NCI-H1092 treated with DMSO at 0.1 percent for 48 hours (cell line): ENCODE data around the gene ANG.
"Not testable (repeated sequence)": the region's sequence is repeated elsewhere in the genome, so short reads cannot be mapped to it uniquely, and the experiment has no call there.

Experiments
- DNase-seq: peaks from one replicate; lab custom pipeline; 2025; lab: John Stamatoyannopoulos, UW

The ANG gene

GRCh38 chr14:20699931-20700330 lies 11.4 kb downstream of the ANG start:
- DNase-seq = no peak

- DNase-seq = not testable (repeated sequence)
Observed at GRCh38 chr14:20700965-20701364, 12.4 kb downstream of the ANG start.

- no peak for DNase-seq
Observed at GRCh38 chr14:20706657-20707355, 18.2 kb downstream of the ANG start.

- DNase-seq = no peak
Observed at GRCh38 chr14:20707622-20708021, 19.1 kb downstream of the ANG start.

GRCh38 chr14:20711261-20711660 lies 22.7 kb downstream of the ANG start:
- no peak for DNase-seq

- no peak for DNase-seq
Observed at GRCh38 chr14:20711685-20712084, 23.1 kb downstream of the ANG start.

GRCh38 chr14:20712904-20713303 lies 24.3 kb downstream of the ANG start:
- DNase-seq = no peak

GRCh38 chr14:20714593-20715250 lies 26.2 kb downstream of the ANG start:
- no peak for DNase-seq

GRCh38 chr14:20719777-20720176 lies 31.2 kb downstream of the ANG start:
- DNase-seq = no peak

GRCh38 chr14:20720741-20721140 lies 32.2 kb downstream of the ANG start:
- no peak for DNase-seq

- no peak for DNase-seq
Observed at GRCh38 chr14:20722016-20722415, 33.5 kb downstream of the ANG start.

- no peak for DNase-seq
Observed at GRCh38 chr14:20723488-20723887, 34.9 kb downstream of the ANG start.

- DNase-seq = not testable (repeated sequence)
Observed at GRCh38 chr14:20726121-20726520, 37.6 kb downstream of the ANG start.

GRCh38 chr14:20726531-20726930 lies 38.0 kb downstream of the ANG start:
- DNase-seq = no peak

GRCh38 chr14:20730891-20731290 lies 42.3 kb downstream of the ANG start:
- DNase-seq = no peak

GRCh38 chr14:20732477-20732876 lies 43.9 kb downstream of the ANG start:
- no peak for DNase-seq

- DNase-seq = no peak
Observed at GRCh38 chr14:20732979-20733635, 44.5 kb downstream of the ANG start.

- DNase-seq = no peak
Observed at GRCh38 chr14:20733684-20734429, 45.3 kb downstream of the ANG start.

- no peak for DNase-seq
Observed at GRCh38 chr14:20734430-20734806, 45.9 kb downstream of the ANG start.

GRCh38 chr14:20738292-20738691 lies 49.7 kb downstream of the ANG start:
- DNase-seq = not testable (repeated sequence)

GRCh38 chr14:20742132-20742531 lies 53.6 kb downstream of the ANG start:
- DNase-seq = no peak

GRCh38 chr14:20743556-20743955 lies 55.0 kb downstream of the ANG start:
- no peak for DNase-seq
